HG03159 (cell line): ENCODE measurements around the gene PLVAP.
A peak's percentile ranks its signal among the peaks of the same experiment; 100 is the strongest.

Experiments
- ATAC-seq: cut with Tn5 transposase; IDR thresholded peaks from one replicate; pipeline ENCODE4 v1.9.1; 2021; ENCODE audit warnings: mild to moderate bottlenecking, moderate library complexity; ENCODE audit not compliant: unreplicated experiment

Gene PLVAP

GRCh38 chr19:17376935-17377600 lies at the start of gene PLVAP:
TSS of gene PLVAP (minus strand) at chr19:17377342. CDS start at chr19:17377288, 54 bp downstream.
- ATAC-seq: no peak

GRCh38 chr19:17424743-17425365 lies 47.7 kb upstream of the PLVAP start:
- no peak for ATAC-seq

GRCh38 chr19:17423429-17424208 lies 46.5 kb upstream of the PLVAP start:
- ATAC-seq: no peak

GRCh38 chr19:17421942-17422341 lies 44.8 kb upstream of the PLVAP start:
- ATAC-seq: no peak

- peak; percentile 11 for ATAC-seq
Observed at GRCh38 chr19:17420475-17420924, 43.4 kb upstream of the PLVAP start.

GRCh38 chr19:17419621-17420474 lies 42.7 kb upstream of the PLVAP start, which contains the start of gene MVB12A:
TSS of gene MVB12A (plus strand) at chr19:17420047. CDS start at chr19:17420136, 89 bp downstream.
- peak; percentile 85 for ATAC-seq

- no peak for ATAC-seq
Observed at GRCh38 chr19:17419154-17419620, 42.0 kb upstream of the PLVAP start.

GRCh38 chr19:17418710-17419109 lies 41.6 kb upstream of the PLVAP start:
- ATAC-seq: no peak

- ATAC-seq: no peak
Observed at GRCh38 chr19:17415121-17415520, 38.0 kb upstream of the PLVAP start.

- no peak for ATAC-seq
Observed at GRCh38 chr19:17414097-17414496, 37.0 kb upstream of the PLVAP start.

GRCh38 chr19:17411801-17412200 lies 34.7 kb upstream of the PLVAP start:
- ATAC-seq: no peak

GRCh38 chr19:17409990-17410389 lies 32.8 kb upstream of the PLVAP start:
- ATAC-seq: no peak

- ATAC-seq: no peak
Observed at GRCh38 chr19:17406887-17407196, 29.7 kb upstream of the PLVAP start.

- ATAC-seq: peak; percentile 4
Observed at GRCh38 chr19:17406046-17406886, 29.1 kb upstream of the PLVAP start.

- ATAC-seq: peak; percentile 74
Observed at GRCh38 chr19:17405250-17406045, 28.3 kb upstream of the PLVAP start, which contains the start of gene BST2. TSS of gene BST2 (minus strand) at chr19:17405630. CDS start at chr19:17405575, 55 bp downstream.

GRCh38 chr19:17404621-17405249 lies 27.6 kb upstream of the PLVAP start:
- peak; percentile 1 for ATAC-seq

GRCh38 chr19:17404015-17404414 lies 26.9 kb upstream of the PLVAP start:
- no peak for ATAC-seq
